Left kidney (tissue), 2 donors: ENCODE data around the gene EGFL6. TPM values are rescaled to one million over a fixed set of nuclear protein-coding genes. Genes with fewer than 3 reads are reported as not detected.
"Not testable (repeated sequence)": the region's sequence is repeated elsewhere in the genome, so short reads cannot be mapped to it uniquely, and the experiment has no call there.

ENCODE experiments used
- DNase-seq: peaks from one replicate; pipeline ENCODE4 v3.0.0-alpha.2; 2013
- polyA plus RNA-seq: library from polyadenylated mRNA; unstranded; fragments of 120-200 nt; gene quantifications from one replicate; pipeline ENCODE4 v1.2.1, GENCODE V29; 2013; ENCODE audit not compliant: insufficient read length

The EGFL6 gene
- polyA plus RNA-seq, 1 donor = 23.1 TPM

GRCh38 chrX:13651150-13651549 is 81.7 kb downstream of the EGFL6 start:
- DNase-seq = no peak

- no peak for DNase-seq
Observed at GRCh38 chrX:13652287-13652793, 82.9 kb downstream of the EGFL6 start.

GRCh38 chrX:13652850-13653693 is 83.7 kb downstream of the EGFL6 start, which contains the start of gene TCEANC:
Gene TCEANC, plus strand, starts transcription at chrX:13653141. Its CDS starts 9,368 bp downstream, at chrX:13662509.
- DNase-seq = peak; percentile 92

GRCh38 chrX:13654116-13654515 is 84.7 kb downstream of the EGFL6 start:
- DNase-seq = no peak

- DNase-seq = no peak
Observed at GRCh38 chrX:13655674-13656073, 86.3 kb downstream of the EGFL6 start.

GRCh38 chrX:13658602-13659001 is 89.2 kb downstream of the EGFL6 start:
- DNase-seq = peak; percentile 63

GRCh38 chrX:13659063-13659462 is 89.7 kb downstream of the EGFL6 start:
- no peak for DNase-seq

- no peak for DNase-seq
Observed at GRCh38 chrX:13661735-13662288, 92.4 kb downstream of the EGFL6 start.

- DNase-seq = no peak
Observed at GRCh38 chrX:13662355-13662791, 93.0 kb downstream of the EGFL6 start.

- DNase-seq = no peak
Observed at GRCh38 chrX:13664020-13664419, 94.6 kb downstream of the EGFL6 start.

- no peak for DNase-seq
Observed at GRCh38 chrX:13666836-13667235, 97.4 kb downstream of the EGFL6 start.

- no peak for DNase-seq
Observed at GRCh38 chrX:13667919-13668318, 98.5 kb downstream of the EGFL6 start.

GRCh38 chrX:13669246-13669737 is 99.9 kb downstream of the EGFL6 start:
- DNase-seq = no peak

- DNase-seq = not testable (repeated sequence)
Observed at GRCh38 chrX:13669755-13670154, 100.4 kb downstream of the EGFL6 start.

GRCh38 chrX:13670197-13670596 is 100.8 kb downstream of the EGFL6 start:
- no peak for DNase-seq

GRCh38 chrX:13673016-13673415 is 103.6 kb downstream of the EGFL6 start:
- no peak for DNase-seq

GRCh38 chrX:13676885-13677284 is 107.5 kb downstream of the EGFL6 start:
- no peak for DNase-seq

GRCh38 chrX:13679700-13680099 is 110.3 kb downstream of the EGFL6 start:
- DNase-seq = not testable (repeated sequence)

- no peak for DNase-seq
Observed at GRCh38 chrX:13681595-13681994, 112.2 kb downstream of the EGFL6 start.
